ENCODE results near the gene STARD5. TPM values are rescaled to one million over a fixed set of nuclear protein-coding genes. Genes with fewer than 3 reads are reported as not detected.

STARD5 gene
- total and polyA plus RNA-seq, 2 of the 4 experiments (the other 2 are of a cell fraction) = 5.0 to 22.8 TPM

DNA sequence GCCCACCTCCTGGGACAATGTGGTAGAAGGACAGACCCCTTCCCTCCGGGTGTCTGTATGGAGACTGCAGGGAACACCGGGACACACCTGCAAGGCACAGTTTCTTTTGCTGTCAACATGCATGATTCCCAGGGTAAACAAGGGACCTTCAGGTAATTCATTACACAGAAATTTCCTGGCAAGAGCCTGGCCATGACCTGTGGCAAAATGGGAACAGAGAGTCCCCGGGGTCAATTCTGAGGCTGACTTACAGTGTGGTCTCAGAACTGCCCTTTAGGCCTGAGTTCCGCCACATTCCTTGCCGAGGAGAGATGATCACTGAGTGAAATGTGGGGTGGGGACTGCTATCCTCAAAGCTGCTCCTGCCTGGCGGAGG is 6.3 kb downstream of the STARD5 start:
- CTCF ChIA-PET = no interaction called here
- H4K20me1 ChIP-seq (ENCODE audit: insufficient read depth, low read length) = no peaks in the 10 kb centered on the region
- POLR2A ChIA-PET (ENCODE audit: unreplicated experiment) = no interaction called here
- H2BK120ac ChIP-seq (ENCODE audit: low read depth, low read length) = no peak overlapping the region
- H2BK15ac ChIP-seq (ENCODE audit: low read depth, low read length) = no peak overlapping the region
- no peak overlapping the region for H2AK9ac ChIP-seq (replicated peaks; ENCODE audit: low read depth, low read length, poor library complexity)
- WGBS, 2 experiments (ENCODE audit: extremely low coverage in 2 of 2, insufficient read length in 1 of 2) = 90% methylated on average over 2 of the region's 6 CpGs; no CpG with 5 or more reads in 1 of the 2 experiments
- peaks cover 13% of the 10 kb centered on the region for H3K4me1 ChIP-seq (ENCODE audit: control insufficient read depth, insufficient read depth, low read length)
- no peak overlapping the region for H4K8ac ChIP-seq (ENCODE audit: low read depth in 2 of 2, low read length in 2 of 2)
- no peak overlapping the region for H3K23ac ChIP-seq (ENCODE audit: low read depth, low read length)
- H3K36me3 ChIP-seq (ENCODE audit: control insufficient read depth, insufficient read depth, low read length) = peaks cover 43% of the 10 kb centered on the region
- dilution Hi-C loops (cut with HindIII; ENCODE audit: low sequenced_read_pairs, unreplicated experiment) = no loop called here
- no peak overlapping the region for H2BK5ac ChIP-seq (ENCODE audit: low read depth, low read length, poor library complexity, severe bottlenecking)
- no peak overlapping the region for H3K27ac ChIP-seq (ENCODE audit: insufficient read depth, low read length)
- no peak overlapping the region for H3K14ac ChIP-seq (replicated peaks; ENCODE audit: low read depth, low read length)
- DNase-seq = no peak
- in situ Hi-C loops (cut with MboI; ENCODE audit: low sequenced_read_pairs) = no loop called here
- no peak overlapping the region for H3K4me3 ChIP-seq (ENCODE audit: insufficient read depth, low read depth, low read length)
- H2BK20ac ChIP-seq (ENCODE audit: low read depth, low read length) = no peak overlapping the region
- no peak overlapping the region for H3K18ac ChIP-seq (ENCODE audit: low read depth, low read length)
- H3K79me1 ChIP-seq (ENCODE audit: low read depth in 1 of 2, low read length in 2 of 2) = peaks cover 3 to 8% of the 10 kb centered on the region in 2 experiments; a peak in 3 of 4 replicates
- H2AK5ac ChIP-seq (ENCODE audit: low read depth, low read length) = no peak overlapping the region
- no peak overlapping the region for H3K56ac ChIP-seq (ENCODE audit: extremely low read depth, insufficient read depth, low read length)
- no peak overlapping the region for H4K91ac ChIP-seq (ENCODE audit: insufficient read depth, low read depth, low read length)
- BruUV-seq (replicated peaks) = no TSS peak
- no peak overlapping the region for H3K4me2 ChIP-seq (ENCODE audit: low read depth, low read length)
- no peak overlapping the region for H3K4ac ChIP-seq (ENCODE audit: low read depth, low read length)
- TF ChIP-seq POLR2A (IDR thresholded peaks at IDR 0.05; ENCODE audit: low read depth, low read length) (no peak), RAD21 (IDR thresholded peaks at IDR 0.05; ENCODE audit: low read length) (no peak), CHD1 (IDR thresholded peaks at IDR 0.05; ENCODE audit: low read depth, low read length) (no peak), FOS (IDR thresholded peaks at IDR 0.05; ENCODE audit: low read depth, low read length) (no peak), RFX5 (IDR thresholded peaks at IDR 0.05; ENCODE audit: low read depth, low read length) (no peak), SMC3 (IDR thresholded peaks at IDR 0.05; ENCODE audit: low read depth, low read length) (no peak), NFE2L2 (IDR thresholded peaks at IDR 0.05; ENCODE audit: low read depth, low read length) (no peak), MAZ (IDR thresholded peaks at IDR 0.05; ENCODE audit: borderline replicate concordance, low read depth, low read length) (no peak), BHLHE40 (IDR thresholded peaks at IDR 0.05; ENCODE audit: low read depth, low read length) (no peak), MAFK (IDR thresholded peaks at IDR 0.05; ENCODE audit: low read depth, low read length) (no peak)
- TF ChIP-seq, protein P1, sequence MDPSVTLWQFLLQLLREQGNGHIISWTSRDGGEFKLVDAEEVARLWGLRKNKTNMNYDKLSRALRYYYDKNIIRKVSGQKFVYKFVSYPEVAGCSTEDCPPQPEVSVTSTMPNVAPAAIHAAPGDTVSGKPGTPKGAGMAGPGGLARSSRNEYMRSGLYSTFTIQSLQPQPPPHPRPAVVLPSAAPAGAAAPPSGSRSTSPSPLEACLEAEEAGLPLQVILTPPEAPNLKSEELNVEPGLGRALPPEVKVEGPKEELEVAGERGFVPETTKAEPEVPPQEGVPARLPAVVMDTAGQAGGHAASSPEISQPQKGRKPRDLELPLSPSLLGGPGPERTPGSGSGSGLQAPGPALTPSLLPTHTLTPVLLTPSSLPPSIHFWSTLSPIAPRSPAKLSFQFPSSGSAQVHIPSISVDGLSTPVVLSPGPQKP (IDR thresholded peaks at IDR 0.05; ENCODE audit: borderline replicate concordance, low read depth, low read length) = no peak
- intact Hi-C loops (cut with micrococcal nuclease) = no loop called here
- H4K5ac ChIP-seq (ENCODE audit: low read depth, low read length) = no peak overlapping the region
- no peaks in the 10 kb centered on the region for H3K9me3 ChIP-seq (ENCODE audit: control insufficient read depth, insufficient read depth, low read length)
- H2AFZ ChIP-seq (replicated peaks; ENCODE audit: low read length, poor library complexity) = no peak overlapping the region
- no peaks in the 10 kb centered on the region for H3K27me3 ChIP-seq (ENCODE audit: control insufficient read depth, insufficient read depth, low read length)
- H3K9ac ChIP-seq (ENCODE audit: low read depth, low read length) = no peak overlapping the region
- ATAC-seq (ENCODE audit: low read depth) = no peak
- H3K9me1 ChIP-seq (ENCODE audit: insufficient read depth, low read length) = peaks cover 15% of the 10 kb centered on the region

All from IMR-90 (cell line).